GM19238 (cell line): ENCODE data around the gene ZNF618.
"Not testable (repeated sequence)": the region's sequence is repeated elsewhere in the genome, so short reads cannot be mapped to it uniquely, and the experiment has no call there.

Experiments used
- DNase-seq: peaks from one replicate; pipeline ENCODE4 v3.0.0; 2011; ENCODE audit warnings: low spot score; ENCODE audit not compliant: insufficient read length

The ZNF618 gene

GRCh38 chr9:114081441-114082016 is 205.4 kb downstream of the ZNF618 start:
- DNase-seq, result no peak

DNA sequence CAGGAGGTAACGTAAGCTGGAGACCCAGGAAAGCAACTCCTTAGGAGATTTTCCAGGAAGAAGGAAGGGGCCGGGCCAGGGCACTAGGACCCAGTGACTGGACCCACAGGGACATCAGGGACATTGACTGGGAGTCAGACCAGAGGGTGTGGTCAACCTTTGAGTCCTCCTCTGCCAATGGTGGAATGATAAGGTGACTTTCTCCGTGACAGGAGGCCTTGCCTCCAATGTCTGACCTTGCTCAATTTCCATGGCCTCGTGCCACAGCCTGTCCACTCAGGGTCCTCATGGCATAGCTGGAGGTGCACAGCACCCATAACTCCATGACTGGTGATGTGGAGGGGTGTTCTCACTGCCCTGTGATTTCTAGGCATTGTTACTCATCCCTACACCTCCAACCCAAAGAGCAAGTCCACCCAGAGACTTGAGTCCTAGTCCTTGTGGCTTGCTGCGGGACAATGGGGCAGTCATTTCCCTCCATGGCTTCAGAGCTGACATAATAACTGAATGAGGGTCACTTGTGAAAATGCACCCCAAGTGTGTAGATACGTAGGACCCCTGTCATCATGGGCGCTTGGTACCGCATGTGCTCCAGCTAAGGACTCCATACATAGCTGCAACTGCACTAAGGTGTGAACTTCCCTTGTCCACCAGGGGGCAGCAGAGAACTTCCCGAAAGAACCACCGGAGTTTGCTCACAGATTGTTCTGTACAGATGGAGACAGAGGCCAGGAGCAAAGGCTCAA is 206.1 kb downstream of the ZNF618 start:
- peak; percentile 69 for DNase-seq

DNA sequence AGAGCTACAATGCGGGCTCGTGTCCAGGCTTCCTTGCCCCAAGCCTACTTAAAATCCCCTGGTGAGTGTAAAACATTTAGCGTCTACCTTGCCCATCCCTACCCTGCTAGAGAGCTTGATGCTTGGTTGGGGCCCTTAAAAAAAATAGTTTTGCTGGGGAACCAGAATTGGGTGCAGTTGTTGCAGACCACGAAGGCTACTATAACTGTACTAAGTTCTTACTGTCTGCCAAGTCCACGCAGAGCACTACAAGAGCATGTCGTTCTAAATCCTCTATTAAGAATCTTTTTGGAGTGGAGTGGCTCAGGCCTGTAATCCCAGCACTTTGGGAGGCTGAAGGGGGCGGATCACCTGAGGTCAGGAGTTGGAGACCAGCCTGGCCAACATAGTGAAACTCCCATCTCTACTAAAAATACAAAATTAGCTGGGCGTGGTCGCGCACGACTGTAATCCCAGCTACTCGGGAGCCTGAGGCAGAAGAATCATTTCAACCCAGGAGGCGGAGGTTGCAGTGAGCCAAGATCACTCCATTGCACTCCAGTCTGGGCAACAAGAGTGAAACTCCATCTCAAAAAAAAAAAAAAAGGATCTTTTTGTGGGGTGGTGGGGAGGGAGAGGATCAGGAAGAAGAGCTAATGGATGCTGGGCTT is 206.8 kb downstream of the ZNF618 start:
- DNase-seq, result not testable (repeated sequence)

DNA sequence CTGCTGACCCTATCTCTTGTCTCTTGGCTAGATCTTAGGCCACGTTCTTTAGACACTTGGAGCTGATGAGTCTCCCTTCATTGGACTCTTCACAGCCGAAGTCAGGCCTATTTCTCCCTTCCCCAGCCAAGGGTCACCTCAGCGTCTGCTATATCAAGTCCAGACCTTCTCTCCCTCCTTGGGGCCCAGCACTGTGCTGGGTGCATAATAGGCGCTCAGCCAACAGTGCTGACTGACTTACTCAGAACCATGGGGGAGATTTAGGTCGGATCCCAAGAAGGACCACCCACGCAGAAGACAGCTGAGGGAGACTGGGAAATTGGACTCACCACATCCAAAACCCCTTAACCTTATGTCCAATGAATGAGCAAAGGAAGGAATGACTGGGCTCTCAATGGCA is 207.6 kb downstream of the ZNF618 start:
- no peak for DNase-seq

- no peak for DNase-seq
Observed at GRCh38 chr9:114084282-114085073, 208.4 kb downstream of the ZNF618 start.

DNA sequence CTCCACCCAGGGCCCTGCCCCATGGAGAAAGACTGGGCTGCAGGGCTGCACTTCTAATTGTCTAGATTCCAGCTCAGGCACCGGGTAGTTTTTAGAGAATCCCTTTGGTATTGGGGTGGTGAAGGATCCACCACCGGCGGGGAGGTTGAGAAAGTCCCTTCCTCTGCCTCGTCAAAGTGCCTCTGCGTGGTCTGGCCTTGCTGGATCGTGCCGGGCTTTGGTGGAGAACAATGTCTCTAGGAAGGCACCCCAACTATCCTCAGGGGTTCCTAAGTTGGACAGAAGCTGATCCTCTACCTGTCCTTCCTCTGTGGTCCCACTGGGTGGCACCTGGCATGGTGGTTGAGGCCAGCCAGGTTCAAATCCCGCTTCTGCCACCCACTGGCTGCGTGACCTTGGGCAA is 209.3 kb downstream of the ZNF618 start:
- no peak for DNase-seq

DNA sequence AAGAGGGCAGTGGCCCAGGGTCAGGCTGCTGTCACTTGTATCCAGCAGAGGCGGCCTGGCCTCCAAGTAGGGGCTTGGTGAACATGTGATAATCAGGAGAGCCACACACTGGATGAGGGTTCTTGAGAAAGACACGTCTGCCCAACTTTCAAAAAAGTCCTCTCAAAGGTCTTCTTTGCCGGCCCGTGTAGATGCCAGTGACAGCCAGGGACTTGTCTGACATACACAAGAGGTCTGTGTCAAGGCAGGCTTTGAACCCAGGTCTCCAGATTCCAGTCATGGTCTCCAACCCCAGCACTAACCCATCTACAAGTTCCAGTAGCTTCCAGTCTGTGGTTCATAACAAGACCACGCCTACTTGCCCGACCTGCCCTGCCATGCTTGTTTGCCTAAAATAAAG is 209.9 kb downstream of the ZNF618 start:
- no peak for DNase-seq

- no peak for DNase-seq
Observed at GRCh38 chr9:114086607-114087006, 210.5 kb downstream of the ZNF618 start.

GRCh38 chr9:114087721-114088120 is 211.6 kb downstream of the ZNF618 start:
- DNase-seq, result no peak

DNA sequence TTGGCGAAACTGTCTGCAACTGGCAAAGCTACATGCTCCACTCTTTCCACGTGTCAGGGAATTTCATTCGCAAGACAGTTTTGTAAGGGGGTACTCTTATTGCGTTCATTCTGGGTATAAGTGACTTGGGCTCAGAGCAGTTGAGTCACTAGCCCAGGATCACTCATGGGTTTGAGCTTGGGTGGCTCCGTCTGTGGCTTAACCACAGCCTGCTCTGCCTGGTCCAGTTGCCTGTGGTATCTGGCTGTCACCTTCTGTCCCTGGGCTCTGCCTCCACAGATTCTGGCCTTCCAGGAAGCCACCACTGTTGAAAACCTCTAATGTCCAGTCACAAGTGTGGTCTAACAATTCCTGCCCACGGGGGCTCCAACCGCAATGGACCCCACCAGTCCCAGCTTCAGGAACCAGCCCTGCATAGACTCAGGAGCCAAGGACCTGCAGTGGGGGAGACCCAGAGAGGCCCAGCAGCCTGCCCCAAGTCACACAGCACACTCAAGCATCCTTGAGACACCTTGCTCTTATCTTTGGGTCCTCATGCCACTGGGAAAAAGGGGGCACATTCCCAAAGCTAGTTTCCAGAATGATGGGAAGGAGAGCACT is 212.6 kb downstream of the ZNF618 start:
- no peak for DNase-seq

- DNase-seq, result no peak
Observed at GRCh38 chr9:114089206-114089840, 213.2 kb downstream of the ZNF618 start.

DNA sequence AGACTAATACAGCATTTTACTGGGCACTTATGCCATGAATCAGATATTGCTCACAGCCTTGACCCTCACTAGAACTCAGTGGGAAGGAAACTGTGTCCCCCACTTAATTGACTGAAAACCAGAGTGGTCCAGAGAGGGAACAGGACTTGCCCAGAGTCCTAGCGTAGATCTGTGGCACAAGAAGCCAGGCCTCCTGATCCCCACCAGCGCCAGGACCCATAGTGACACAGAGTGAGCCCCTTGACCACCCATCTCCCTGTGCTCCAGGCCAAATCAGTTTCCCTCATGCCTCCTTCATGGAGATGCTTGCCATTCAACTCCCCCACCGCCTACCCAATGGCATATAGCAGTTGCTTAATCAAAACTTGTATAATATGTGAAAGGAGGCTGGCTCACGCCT is 214.7 kb downstream of the ZNF618 start:
- no peak for DNase-seq

DNA sequence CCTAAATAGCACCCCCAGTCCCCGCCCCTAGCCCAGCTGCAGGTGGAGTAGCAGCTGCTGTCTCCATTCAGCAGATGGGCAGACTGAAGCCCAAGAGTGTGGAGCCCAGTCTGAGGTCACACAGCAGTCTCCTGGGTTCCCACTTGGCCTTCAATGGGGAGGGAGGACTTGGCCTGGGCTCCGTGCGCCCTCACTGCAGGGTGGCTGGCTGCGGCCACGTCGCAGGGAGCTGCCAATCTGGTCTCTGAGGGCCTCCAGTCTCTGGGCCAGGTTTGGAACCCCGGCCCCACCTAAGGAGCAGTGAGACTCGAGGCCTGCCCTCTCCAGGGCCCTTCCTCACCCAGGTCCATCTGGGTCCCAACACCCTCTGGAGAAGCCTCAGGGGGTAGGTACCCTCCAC is 215.6 kb downstream of the ZNF618 start:
- DNase-seq, result no peak

DNA sequence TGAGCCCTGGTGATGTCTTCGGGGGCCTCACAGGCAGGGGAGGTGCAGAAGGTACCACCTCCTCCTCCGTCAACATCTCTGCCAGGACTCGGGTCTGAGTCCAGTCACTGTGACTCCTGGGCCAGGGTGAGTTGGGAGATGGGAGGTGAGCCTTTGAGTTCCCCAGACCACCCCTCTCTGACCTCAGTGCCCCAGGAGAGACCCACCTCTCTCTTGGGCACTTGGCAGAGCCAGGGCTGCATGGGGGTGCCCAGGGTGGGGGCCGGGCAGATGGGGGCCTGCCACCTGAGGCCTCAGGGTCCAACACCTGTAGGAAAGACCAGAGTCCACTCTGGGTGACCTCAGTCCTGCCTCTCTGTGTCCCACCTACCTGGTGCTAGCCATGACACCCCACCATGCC is 216.2 kb downstream of the ZNF618 start:
- DNase-seq, result no peak

DNA sequence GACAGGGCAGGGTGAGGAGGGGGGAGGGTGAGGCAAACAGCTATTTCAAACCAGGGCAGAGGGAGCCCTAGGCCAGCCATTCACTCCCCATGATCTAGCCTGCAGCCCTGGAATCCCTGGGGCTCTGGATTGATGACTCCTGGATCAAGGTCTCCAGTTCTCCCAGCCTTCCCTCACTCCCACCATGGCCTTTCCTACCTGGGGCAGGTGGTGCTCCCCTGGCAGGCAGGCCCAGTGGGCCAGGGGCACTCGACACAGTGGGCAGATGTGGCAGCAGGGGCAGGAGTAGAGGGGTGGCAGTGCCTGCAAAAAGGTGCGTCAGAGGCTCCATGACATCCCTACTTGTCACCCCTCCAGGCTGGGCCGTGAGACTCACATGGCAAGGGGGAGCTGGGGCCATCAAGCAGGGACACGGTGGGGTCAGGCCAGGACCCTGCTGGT is 216.9 kb downstream of the ZNF618 start:
- no peak for DNase-seq

GRCh38 chr9:114093761-114094505 is 217.8 kb downstream of the ZNF618 start:
- no peak for DNase-seq

GRCh38 chr9:114094971-114095370 is 218.9 kb downstream of the ZNF618 start:
- no peak for DNase-seq

- DNase-seq, result no peak
Observed at GRCh38 chr9:114096041-114096511, 220.0 kb downstream of the ZNF618 start.

DNA sequence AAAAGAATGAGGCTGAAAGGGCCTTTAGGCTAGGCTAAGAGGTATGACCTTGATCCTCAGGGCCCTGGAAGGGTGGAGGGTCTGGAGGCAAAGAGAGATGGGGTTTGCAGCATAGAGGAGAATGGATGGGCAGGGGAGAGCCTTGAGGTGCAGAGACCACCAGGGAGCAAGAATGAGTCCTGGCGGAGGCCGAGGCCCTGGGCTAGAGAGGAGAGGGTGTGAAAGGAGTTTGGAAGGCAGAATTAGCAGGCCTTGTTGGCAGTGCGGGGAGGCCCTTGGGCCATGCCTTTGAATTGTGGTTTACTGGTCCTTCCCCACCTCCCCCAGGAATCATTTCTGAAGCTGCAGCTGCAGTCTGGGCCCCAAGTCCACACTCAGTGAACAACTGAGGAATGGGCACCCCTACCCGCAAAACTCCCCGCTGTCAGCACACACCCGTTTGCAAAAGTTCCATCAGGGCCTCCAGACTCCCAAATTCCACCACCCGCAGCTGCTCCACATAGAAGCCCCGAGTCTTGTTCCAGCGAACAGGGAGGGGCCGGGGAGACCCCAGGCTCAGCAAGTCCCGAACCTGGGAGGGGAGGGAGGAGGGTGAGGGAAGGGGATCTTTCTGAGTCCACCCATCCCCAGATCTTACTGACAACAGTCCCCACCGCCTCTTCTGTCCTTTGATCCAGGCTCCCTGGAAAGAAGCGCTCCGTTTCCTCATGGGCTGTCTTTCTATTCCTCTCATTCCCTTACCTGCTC is 220.9 kb downstream of the ZNF618 start:
- no peak for DNase-seq
